H1 (cell line): ENCODE measurements around the gene NEGR1.

Experiments used
- CEBPB ChIP-seq: IDR thresholded peaks from 2 replicates; pipeline ENCODE4 v1.6.1; 2012; ENCODE audit warnings: low read depth, low read length
- EZH2 ChIP-seq: fragments of 200-600 bp; sonication (generic); IDR thresholded peaks from 2 replicates; pipeline ENCODE4 v1.7.1; 2012; ENCODE audit warnings: low read depth, mild to moderate bottlenecking, moderate library complexity, low read length, inconsistent platforms; ENCODE audit not compliant: severe bottlenecking
- JUN ChIP-seq: IDR thresholded peaks from 2 replicates; pipeline ENCODE4 v1.6.1; 2011; ENCODE audit warnings: low read depth, mild to moderate bottlenecking, improper control_type of control experiment, low read length
- TCF12 ChIP-seq: IDR thresholded peaks from 2 replicates; pipeline ENCODE4 v1.6.1; 2011; ENCODE audit warnings: low read depth, mild to moderate bottlenecking, low read length
- USF2 ChIP-seq: IDR thresholded peaks from 2 replicates; pipeline ENCODE4 v1.6.1; 2011; ENCODE audit warnings: low read length, improper control_type of control experiment
- TF ChIP-seq, protein P1 (sequence below), 3 experiments: IDR thresholded peaks; 1 replicate in 2 of 3; 2 replicates in 1 of 3; pipeline versions ENCODE4 v1.5.1 to v1.6.1; 2011; ENCODE audit warnings: low read length in 3 of 3, mild to moderate bottlenecking in 3 of 3, inconsistent platforms in 2 of 3, low read depth in 1 of 3, moderate library complexity in 1 of 3; ENCODE audit not compliant: insufficient read depth in 1 of 3; ENCODE audit errors: control extremely low read depth in 1 of 3

DNA sequence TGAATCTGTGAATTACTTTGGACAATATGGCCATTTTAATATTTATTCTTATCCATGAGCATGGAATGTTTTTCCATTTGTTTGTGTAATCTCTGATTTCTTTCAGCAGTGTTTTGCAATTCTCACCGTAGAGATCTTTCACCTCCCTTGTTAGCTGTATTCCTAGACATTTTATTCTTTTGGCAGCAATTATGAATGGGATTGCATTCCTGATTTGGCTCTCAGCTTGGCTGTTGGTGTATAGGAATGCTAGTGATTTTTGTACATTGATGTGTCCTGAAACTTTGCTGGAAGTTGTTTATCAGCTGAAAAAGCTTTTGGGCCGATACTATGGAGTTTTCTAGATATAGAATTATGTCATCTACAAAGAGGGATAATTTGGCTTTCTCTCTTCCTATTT, 44.2 kb upstream of the NEGR1 start:
- TF ChIP-seq TCF12 (no peak), USF2 (no peak), CEBPB (no peak), EZH2 (no peak), JUN (no peak)
- TF ChIP-seq, protein P1, sequence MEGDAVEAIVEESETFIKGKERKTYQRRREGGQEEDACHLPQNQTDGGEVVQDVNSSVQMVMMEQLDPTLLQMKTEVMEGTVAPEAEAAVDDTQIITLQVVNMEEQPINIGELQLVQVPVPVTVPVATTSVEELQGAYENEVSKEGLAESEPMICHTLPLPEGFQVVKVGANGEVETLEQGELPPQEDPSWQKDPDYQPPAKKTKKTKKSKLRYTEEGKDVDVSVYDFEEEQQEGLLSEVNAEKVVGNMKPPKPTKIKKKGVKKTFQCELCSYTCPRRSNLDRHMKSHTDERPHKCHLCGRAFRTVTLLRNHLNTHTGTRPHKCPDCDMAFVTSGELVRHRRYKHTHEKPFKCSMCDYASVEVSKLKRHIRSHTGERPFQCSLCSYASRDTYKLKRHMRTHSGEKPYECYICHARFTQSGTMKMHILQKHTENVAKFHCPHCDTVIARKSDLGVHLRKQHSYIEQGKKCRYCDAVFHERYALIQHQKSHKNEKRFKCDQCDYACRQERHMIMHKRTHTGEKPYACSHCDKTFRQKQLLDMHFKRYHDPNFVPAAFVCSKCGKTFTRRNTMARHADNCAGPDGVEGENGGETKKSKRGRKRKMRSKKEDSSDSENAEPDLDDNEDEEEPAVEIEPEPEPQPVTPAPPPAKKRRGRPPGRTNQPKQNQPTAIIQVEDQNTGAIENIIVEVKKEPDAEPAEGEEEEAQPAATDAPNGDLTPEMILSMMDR (IDR thresholded peaks at IDR 0.05; ENCODE audit: control extremely low read depth in 1 of 3, insufficient read depth in 1 of 3, low read depth in 1 of 3, low read length in 3 of 3) = no peak
